Keratinocyte (primary cell): ENCODE data around the gene TBC1D5. TPM values are rescaled to one million over a fixed set of nuclear protein-coding genes. Genes with fewer than 3 reads are reported as not detected.

Experiments used
- DNase-seq: peaks from one replicate; pipeline ENCODE4 v3.0.0-alpha.2; 2011; ENCODE audit warnings: low read depth, missing footprints, low spot score
- FAIRE-seq: peaks from 2 replicates; lab custom pipeline; 2011; peaks lifted over from hg19 to GRCh38; lab: Jason Lieb, UNC
- H2AFZ ChIP-seq: 2 replicates; pipeline ENCODE4 v1.6.0; 2012; ENCODE audit warnings: low read length, control low read depth, inconsistent platforms; ENCODE audit not compliant: control insufficient read depth
- H3K27ac ChIP-seq: 2 replicates; pipeline ENCODE4 v1.5.1; 2011; ENCODE audit warnings: low read length; ENCODE audit not compliant: control insufficient read depth, insufficient read depth
- H3K27me3 ChIP-seq: 3 replicates; pipeline ENCODE4 v1.6.0; 2011; ENCODE audit warnings: low read length; ENCODE audit not compliant: control insufficient read depth, insufficient read depth; ENCODE audit errors: extremely low read depth
- H3K36me3 ChIP-seq, 2 experiments: 2 replicates in 1 of 2; 3 replicates in 1 of 2; pipeline ENCODE4 v1.5.1; 2011; ENCODE audit warnings: low read length in 2 of 2, mild to moderate bottlenecking in 1 of 2; ENCODE audit not compliant: control insufficient read depth in 2 of 2, insufficient read depth in 2 of 2; ENCODE audit errors: extremely low read depth in 1 of 2
- H3K4me1 ChIP-seq: 3 replicates; pipeline ENCODE4 v1.5.1; 2011; ENCODE audit warnings: low read length; ENCODE audit not compliant: control insufficient read depth, insufficient read depth; ENCODE audit errors: extremely low read depth
- H3K4me2 ChIP-seq: 3 replicates; pipeline ENCODE4 v1.6.0; 2011; ENCODE audit warnings: low read depth, low read length; ENCODE audit not compliant: control insufficient read depth, insufficient read depth; ENCODE audit errors: extremely low read depth
- H3K4me3 ChIP-seq, 3 experiments: fragments of 200-600 bp in 1 of 3; sonication (generic) in 1 of 3; 2 replicates in 2 of 3; 3 replicates in 1 of 3; pipeline ENCODE4 v1.5.1; 2011 to 2016; ENCODE audit warnings: low read length in 3 of 3, mild to moderate bottlenecking in 3 of 3, control low read depth in 2 of 3, inconsistent platforms in 1 of 3, low read depth in 1 of 3, mixed read lengths in 1 of 3, mixed run types in 1 of 3, moderate library complexity in 1 of 3; ENCODE audit not compliant: control insufficient read depth in 2 of 3, insufficient read depth in 2 of 3; ENCODE audit errors: extremely low read depth in 1 of 3
- H3K79me2 ChIP-seq: 2 replicates; pipeline ENCODE4 v1.6.0; 2012; ENCODE audit warnings: low read length; ENCODE audit not compliant: control insufficient read depth, insufficient read depth
- H3K9ac ChIP-seq: 3 replicates; pipeline ENCODE4 v1.6.0; 2011; ENCODE audit warnings: low read length; ENCODE audit not compliant: control insufficient read depth, insufficient read depth; ENCODE audit errors: extremely low read depth
- H3K9me1 ChIP-seq: 3 replicates; pipeline ENCODE4 v1.6.0; 2011; ENCODE audit warnings: low read length; ENCODE audit not compliant: control insufficient read depth, insufficient read depth; ENCODE audit errors: extremely low read depth
- H3K9me3 ChIP-seq: 2 replicates; pipeline ENCODE4 v1.5.1; 2012; ENCODE audit warnings: low read depth, low read length; ENCODE audit not compliant: control insufficient read depth
- H4K20me1 ChIP-seq: 3 replicates; pipeline ENCODE4 v1.6.0; 2011; ENCODE audit warnings: low read length; ENCODE audit not compliant: control insufficient read depth, insufficient read depth; ENCODE audit errors: extremely low read depth
- CTCF ChIP-seq, 3 experiments: IDR thresholded peaks in 1 of 3; conservative IDR thresholded peaks in 1 of 3; optimal IDR thresholded peaks in 1 of 3; 2 replicates in 2 of 3; 3 replicates in 1 of 3; pipeline versions ENCODE3 to v1.5.1; 2011; ENCODE audit warnings: low read length in 3 of 3, mild to moderate bottlenecking in 3 of 3, moderate library complexity in 2 of 3, control low read depth in 1 of 3, inconsistent platforms in 1 of 3; ENCODE audit not compliant: insufficient read depth in 2 of 3; ENCODE audit errors: extremely low read depth in 1 of 3
- EZH2 ChIP-seq: IDR thresholded peaks from one replicate; pipeline ENCODE4 v1.6.1; 2012; ENCODE audit warnings: inconsistent platforms, mild to moderate bottlenecking, low read length, moderate library complexity
- dilution Hi-C: fragments of 300-500 bp; cut with MboI; formaldehyde crosslinking; loops from one replicate; pipeline ENCODE4 v1.7.0; 2020; ENCODE audit warnings: low sequenced_read_pairs; ENCODE audit not compliant: extremely low pct_ligation_motif_present
- polyA plus RNA-seq, 5 experiments: library from polyadenylated mRNA; depleted of rRNA in 3 of 5; stranded (reverse) in 3 of 5; stranded (forward) in 1 of 5; unstranded in 1 of 5; fragments of >200 nt; gene quantifications; 1 replicate in 1 of 5; 2 replicates in 3 of 5; 3 replicates in 1 of 5; pipeline versions ENCODE4 v1.2.1 to v1.2.3, GENCODE V29; 2011 to 2012; ENCODE audit warnings: missing spikeins in 2 of 5, low read depth in 1 of 5, low replicate concordance in 1 of 5

The TBC1D5 gene
- polyA plus RNA-seq, 1 donor (not counting 4 experiments of a cell fraction or from before 2014, with no cell fraction given), result 25.8 TPM

- Histone ChIP-seq H3K4me1 (no peaks in the 10 kb centered on the region), H4K20me1 (no peaks in the 10 kb centered on the region), H3K27ac (no peak overlapping the region), H2AFZ (no peak overlapping the region), H3K27me3 (no peaks in the 10 kb centered on the region), H3K36me3 (no peaks in the 10 kb centered on the region), H3K4me2 (no peak overlapping the region), H3K79me2 (no peaks in the 10 kb centered on the region), H3K9ac (no peak overlapping the region), H3K4me3 (no peak overlapping the region), H3K9me3 (no peaks in the 10 kb centered on the region), H3K9me1 (no peaks in the 10 kb centered on the region)
- DNase-seq (no peak), FAIRE-seq (no peak)
- TF ChIP-seq EZH2, result no peak
- TF ChIP-seq CTCF (optimal IDR thresholded peaks at IDR 0.05 in 1 of 3, IDR thresholded peaks at IDR 0.05 in 1 of 3, conservative IDR thresholded peaks at IDR 0.05 in 1 of 3; ENCODE audit: extremely low read depth in 1 of 3, insufficient read depth in 2 of 3, low read length in 3 of 3), result no peak
- dilution Hi-C loops, result no loop called here
Observed at GRCh38 chr3:17552351-17552750, 190.1 kb downstream of the TBC1D5 start.

- no peaks in the 10 kb centered on the region for H3K27me3 ChIP-seq
- no peak overlapping the region for H3K9ac ChIP-seq
- TF ChIP-seq CTCF (optimal IDR thresholded peaks at IDR 0.05 in 1 of 3, IDR thresholded peaks at IDR 0.05 in 1 of 3, conservative IDR thresholded peaks at IDR 0.05 in 1 of 3; ENCODE audit: extremely low read depth in 1 of 3, insufficient read depth in 2 of 3, low read length in 3 of 3), result no peak
- no peak for TF ChIP-seq EZH2
- FAIRE-seq, result no peak
- no peak overlapping the region for H3K27ac ChIP-seq
- no peaks in the 10 kb centered on the region for H4K20me1 ChIP-seq
- H3K9me1 ChIP-seq, result no peaks in the 10 kb centered on the region
- H3K9me3 ChIP-seq, result no peaks in the 10 kb centered on the region
- H2AFZ ChIP-seq, result no peak overlapping the region
- no peaks in the 10 kb centered on the region for H3K4me1 ChIP-seq
- H3K4me3 ChIP-seq, result no peak overlapping the region
- no peaks in the 10 kb centered on the region for H3K79me2 ChIP-seq
- no peak for DNase-seq
- no peaks in the 10 kb centered on the region for H3K36me3 ChIP-seq
- dilution Hi-C loops, result no loop called here
- no peak overlapping the region for H3K4me2 ChIP-seq
Observed at GRCh38 chr3:17551895-17552294, 190.5 kb downstream of the TBC1D5 start.
